ENCODE data around the gene LIN7C.

Gene LIN7C

GRCh38 chr11:27444801-27445215 lies 61.8 kb downstream of the LIN7C start:
- peak; percentile 95 for DNase-seq

Measured in NCI-H146 (cell line).